Breast epithelium (tissue), 4 donors: ENCODE measurements around the gene PRDM16. TPM values are rescaled to one million over a fixed set of nuclear protein-coding genes. Genes with fewer than 3 reads are reported as not detected.

Experiments used
- DNase-seq, 2 donors: peaks; one replicate each; pipeline ENCODE4 v3.0.0-alpha.2; 2019; ENCODE audit warnings: low spot score in 2 of 2
- H3K27ac ChIP-seq, 2 donors: fragments of 200-600 bp; sonication (generic) in 1 of 2; one replicate each; pipeline ENCODE4 v1.5.1; 2016 to 2019; ENCODE audit warnings: mild to moderate bottlenecking in 1 of 2
- H3K27me3 ChIP-seq, 2 donors: fragments of 200-600 bp; sonication (generic) in 1 of 2; one replicate each; pipeline versions ENCODE4 v1.5.1 to v1.6.0; 2017 to 2019; ENCODE audit warnings: control low read depth in 1 of 2, mild to moderate bottlenecking in 1 of 2
- H3K36me3 ChIP-seq: fragments of 200-600 bp; one replicate; pipeline ENCODE4 v1.5.1; 2019
- H3K4me1 ChIP-seq, 2 donors: fragments of 200-600 bp; sonication (generic); one replicate each; pipeline ENCODE4 v1.5.1; 2016 to 2019; ENCODE audit warnings: control low read depth in 1 of 2
- H3K4me3 ChIP-seq, 3 donors: fragments of 200-600 bp; sonication (generic); 1 replicate in 2 of 3; 2 replicates in 1 of 3; pipeline ENCODE4 v1.5.1; 2016 to 2019; ENCODE audit warnings: mild to moderate bottlenecking in 3 of 3, moderate library complexity in 2 of 3
- H3K9me3 ChIP-seq, 2 donors: fragments of 200-600 bp; sonication (generic) in 1 of 2; one replicate each; pipeline ENCODE4 v1.5.1; 2016 to 2019; ENCODE audit warnings: control low read depth in 1 of 2
- POLR2A ChIP-seq: fragments of 450-650 bp; IDR thresholded peaks from one replicate; pipeline ENCODE4 v1.6.1; 2016; ENCODE audit warnings: antibody characterized with exemption, mild to moderate bottlenecking, moderate library complexity
- POLR2AphosphoS5 ChIP-seq, 3 donors: sonication (generic); formaldehyde crosslinking; IDR thresholded peaks; one replicate each; pipeline ENCODE4 v1.6.1; 2017; ENCODE audit warnings: antibody characterized with exemption in 3 of 3
- intact Hi-C: fragments of 100-400 bp; cut with DNase I; formaldehyde crosslinking; loops from one replicate; pipeline ENCODE4 v1.15.1; 2023; ENCODE audit warnings: low total_unique reads
- total RNA-seq, 3 donors: library from RNA; depleted of rRNA; stranded (reverse); fragments of >200 nt; gene quantifications; one replicate each; pipeline ENCODE4 v1.1.0, GENCODE V29; 2016
- TF ChIP-seq, protein P1 (sequence below), 3 donors: fragments of 450-650 bp; IDR thresholded peaks; one replicate each; pipeline ENCODE4 v1.5.1; 2016 to 2017; ENCODE audit warnings: antibody characterized with exemption in 3 of 3, mild to moderate bottlenecking in 3 of 3, moderate library complexity in 3 of 3

Gene PRDM16
- total RNA-seq, 3 donors from 2014 or later, result 0.48 to 3.8 (median 3.6) TPM

DNA sequence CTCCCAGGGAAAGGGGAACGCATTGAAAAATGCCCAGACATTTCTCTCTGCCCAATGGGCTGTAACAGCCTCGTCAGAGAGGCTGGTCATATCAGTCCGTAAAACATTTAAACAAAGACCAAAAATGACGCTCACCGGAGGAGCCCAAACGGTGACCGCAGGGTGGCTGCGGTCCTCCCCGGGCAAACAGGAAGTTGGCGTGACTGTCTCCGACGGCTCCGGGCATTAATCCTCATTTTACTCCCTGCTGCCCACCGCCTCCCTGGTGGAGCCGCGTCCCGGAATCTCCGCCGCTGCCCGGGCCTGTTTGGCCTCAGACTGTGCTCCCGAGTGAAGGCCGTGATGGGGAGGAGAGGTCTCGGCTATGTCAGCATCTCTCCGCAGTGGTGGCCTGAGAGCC lies 9.9 kb downstream of the PRDM16 start:
- no peak for DNase-seq
- peaks cover 3 to 49% of the 10 kb centered on the region in 2 donors for H3K27me3 ChIP-seq
- TF ChIP-seq POLR2AphosphoS5 (IDR thresholded peaks at IDR 0.05), result no peak
- TF ChIP-seq, protein P1, sequence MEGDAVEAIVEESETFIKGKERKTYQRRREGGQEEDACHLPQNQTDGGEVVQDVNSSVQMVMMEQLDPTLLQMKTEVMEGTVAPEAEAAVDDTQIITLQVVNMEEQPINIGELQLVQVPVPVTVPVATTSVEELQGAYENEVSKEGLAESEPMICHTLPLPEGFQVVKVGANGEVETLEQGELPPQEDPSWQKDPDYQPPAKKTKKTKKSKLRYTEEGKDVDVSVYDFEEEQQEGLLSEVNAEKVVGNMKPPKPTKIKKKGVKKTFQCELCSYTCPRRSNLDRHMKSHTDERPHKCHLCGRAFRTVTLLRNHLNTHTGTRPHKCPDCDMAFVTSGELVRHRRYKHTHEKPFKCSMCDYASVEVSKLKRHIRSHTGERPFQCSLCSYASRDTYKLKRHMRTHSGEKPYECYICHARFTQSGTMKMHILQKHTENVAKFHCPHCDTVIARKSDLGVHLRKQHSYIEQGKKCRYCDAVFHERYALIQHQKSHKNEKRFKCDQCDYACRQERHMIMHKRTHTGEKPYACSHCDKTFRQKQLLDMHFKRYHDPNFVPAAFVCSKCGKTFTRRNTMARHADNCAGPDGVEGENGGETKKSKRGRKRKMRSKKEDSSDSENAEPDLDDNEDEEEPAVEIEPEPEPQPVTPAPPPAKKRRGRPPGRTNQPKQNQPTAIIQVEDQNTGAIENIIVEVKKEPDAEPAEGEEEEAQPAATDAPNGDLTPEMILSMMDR (IDR thresholded peaks at IDR 0.05), result no peak
- TF ChIP-seq POLR2A, result no peak
- H3K27ac ChIP-seq, result no peak overlapping the region
- no peaks in the 10 kb centered on the region for H3K4me1 ChIP-seq
- no peak overlapping the region for H3K4me3 ChIP-seq
- intact Hi-C loops, result no loop called here
- H3K36me3 ChIP-seq, result no peaks in the 10 kb centered on the region
- H3K9me3 ChIP-seq, result no peaks in the 10 kb centered on the region

DNA sequence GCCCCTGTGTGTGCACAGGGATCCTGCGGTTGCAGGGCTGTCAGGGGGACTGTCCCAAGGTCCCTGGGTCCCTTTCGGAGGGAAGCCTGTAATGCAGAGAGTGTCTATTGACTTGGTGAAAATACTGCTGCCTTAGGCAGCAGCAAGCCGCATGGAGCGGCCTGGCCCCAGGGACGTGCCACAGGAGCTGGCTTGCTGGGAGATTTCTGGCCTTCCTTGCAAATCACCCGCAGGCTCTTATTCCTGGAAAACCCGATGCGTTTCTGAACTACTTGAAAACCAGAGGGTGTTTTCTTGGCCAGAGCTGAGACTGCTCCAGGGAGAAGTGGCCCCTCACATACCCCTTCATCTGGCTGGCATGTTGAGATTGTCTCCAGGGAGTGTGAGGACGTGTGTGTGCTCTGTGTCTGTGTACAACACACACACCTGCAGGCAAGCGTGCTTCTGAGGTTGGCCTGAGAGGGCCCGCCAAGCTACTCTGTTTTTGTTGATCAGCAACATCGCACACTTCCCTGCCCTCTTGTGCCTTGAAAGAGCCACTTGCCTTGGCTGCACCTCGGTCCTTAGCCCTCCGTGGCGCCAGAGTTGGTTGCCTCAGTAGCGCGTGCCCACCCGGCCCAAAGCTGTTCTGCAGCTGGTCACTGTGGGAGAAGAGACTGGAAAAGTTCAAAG lies 10.5 kb downstream of the PRDM16 start:
- Histone ChIP-seq H3K36me3 (no peaks in the 10 kb centered on the region), H3K4me1 (no peaks in the 10 kb centered on the region), H3K27me3 (peaks cover 3 to 44% of the 10 kb centered on the region in 2 donors), H3K4me3 (no peak overlapping the region), H3K27ac (no peak overlapping the region), H3K9me3 (no peaks in the 10 kb centered on the region)
- DNase-seq, result no peak
- TF ChIP-seq POLR2AphosphoS5 (IDR thresholded peaks at IDR 0.05) (no peak), POLR2A (no peak)
- TF ChIP-seq, protein P1 (IDR thresholded peaks at IDR 0.05), result no peak
- intact Hi-C loops, result no loop called here

DNA sequence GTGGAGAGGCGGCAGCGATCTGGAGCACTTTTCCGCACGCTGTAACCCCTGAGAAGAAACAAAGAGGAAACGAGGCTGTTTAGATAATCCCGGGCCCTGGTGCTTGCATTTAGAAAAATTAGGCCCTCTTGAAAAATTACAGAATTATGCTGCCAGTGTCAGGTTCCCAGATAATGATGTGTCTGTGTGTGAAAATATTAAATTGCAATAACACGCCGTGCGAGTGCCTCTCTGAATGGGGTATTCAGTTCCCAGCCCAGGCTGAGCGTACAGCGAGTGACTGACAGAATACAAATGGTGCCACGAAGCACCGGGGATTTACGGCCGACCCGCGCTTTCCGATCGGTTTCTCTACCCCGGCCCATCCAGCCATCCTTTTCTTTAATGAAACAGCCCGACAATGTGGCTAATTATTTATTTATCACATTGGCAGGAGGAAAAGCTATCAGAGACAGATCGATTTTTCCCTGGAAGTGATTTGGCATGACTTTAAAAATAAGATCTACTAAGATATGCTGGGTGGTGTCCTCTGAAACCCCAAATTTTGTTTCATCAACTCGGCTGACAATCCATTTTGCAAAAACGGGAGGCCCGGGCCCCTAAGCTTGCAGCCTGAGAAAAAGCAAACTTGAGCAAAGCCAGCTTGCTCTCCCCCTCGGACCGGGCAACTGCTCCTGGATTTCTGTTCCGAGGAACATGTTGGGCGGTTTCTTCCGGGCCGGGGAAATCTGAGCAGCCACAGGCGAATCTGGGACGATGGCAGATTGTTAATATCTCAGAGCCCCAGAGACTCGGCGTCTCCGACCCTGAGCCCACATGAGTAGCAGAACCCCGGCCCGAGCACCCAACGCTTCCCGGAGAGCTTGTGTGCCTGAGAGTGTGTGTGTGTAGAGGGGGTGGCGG lies 11.3 kb downstream of the PRDM16 start:
- H3K27me3 ChIP-seq, result peaks cover 3 to 36% of the 10 kb centered on the region in 2 donors
- H3K9me3 ChIP-seq, result no peaks in the 10 kb centered on the region
- no peak for TF ChIP-seq POLR2AphosphoS5 (IDR thresholded peaks at IDR 0.05)
- H3K4me3 ChIP-seq, result no peak overlapping the region
- intact Hi-C loops, result no loop called here
- H3K36me3 ChIP-seq, result no peaks in the 10 kb centered on the region
- DNase-seq, result no peak
- no peak overlapping the region for H3K27ac ChIP-seq
- no peaks in the 10 kb centered on the region for H3K4me1 ChIP-seq

DNA sequence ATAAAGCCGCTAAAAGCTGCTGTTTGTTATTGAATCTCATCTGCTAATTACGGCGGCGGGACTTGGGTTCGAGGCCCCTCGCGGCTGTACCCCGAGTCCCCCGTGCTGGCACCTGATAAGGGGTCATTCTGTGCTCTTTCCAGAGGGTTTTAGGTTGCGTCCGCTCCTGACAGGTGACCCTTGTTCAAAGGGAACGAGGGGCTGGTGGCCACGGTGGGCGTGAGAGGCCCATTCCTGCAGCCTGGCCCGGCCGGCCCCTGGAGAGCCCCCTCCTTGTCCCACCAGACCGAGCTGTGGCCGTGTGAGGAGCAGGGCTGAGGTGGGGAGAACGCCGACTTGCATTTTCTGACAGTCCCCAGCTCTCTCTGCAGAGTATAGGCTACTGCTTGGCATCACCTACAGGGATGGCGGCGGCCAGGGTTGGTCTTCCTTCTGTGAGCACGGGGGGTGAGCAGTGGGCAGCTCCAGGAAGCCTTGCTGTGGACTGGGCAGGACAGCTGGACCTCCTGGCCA lies 12.2 kb downstream of the PRDM16 start:
- Histone ChIP-seq H3K9me3 (no peaks in the 10 kb centered on the region), H3K27me3 (peaks cover 0 to 27% of the 10 kb centered on the region in 2 donors), H3K27ac (no peak overlapping the region), H3K4me3 (no peak overlapping the region), H3K36me3 (no peaks in the 10 kb centered on the region), H3K4me1 (no peaks in the 10 kb centered on the region)
- TF ChIP-seq POLR2AphosphoS5 (IDR thresholded peaks at IDR 0.05) (no peak), POLR2A (no peak)
- TF ChIP-seq, protein P1 (IDR thresholded peaks at IDR 0.05), result no peak
- intact Hi-C loops, result no loop called here
- no peak for DNase-seq

DNA sequence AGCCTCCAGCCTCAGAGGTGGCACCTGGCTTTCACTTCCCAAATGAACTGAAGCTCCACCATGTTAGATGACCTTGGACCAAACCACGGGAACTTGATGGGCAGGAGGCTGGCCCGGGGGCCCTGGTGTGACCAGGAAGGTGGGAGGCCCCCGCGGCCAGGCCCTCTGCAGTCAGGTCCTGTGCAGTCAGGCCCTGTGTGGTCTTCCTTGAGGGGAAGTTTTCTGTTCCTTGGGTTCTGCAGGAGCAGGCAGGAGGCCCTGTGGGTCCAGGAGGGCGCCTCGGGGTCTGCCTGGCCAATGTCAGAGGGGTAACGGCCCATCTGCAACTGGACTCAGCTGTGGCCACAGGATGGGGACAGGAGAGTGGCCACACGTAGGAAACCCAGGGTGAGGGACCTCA lies 13.0 kb downstream of the PRDM16 start:
- no peaks in the 10 kb centered on the region for H3K36me3 ChIP-seq
- DNase-seq, result no peak
- intact Hi-C loops, result no loop called here
- H3K4me1 ChIP-seq, result no peaks in the 10 kb centered on the region
- TF ChIP-seq, protein P1 (IDR thresholded peaks at IDR 0.05), result no peak
- TF ChIP-seq POLR2AphosphoS5 (IDR thresholded peaks at IDR 0.05), result no peak
- no peak for TF ChIP-seq POLR2A
- H3K9me3 ChIP-seq, result no peaks in the 10 kb centered on the region
- H3K27ac ChIP-seq, result no peak overlapping the region
- peaks cover 0 to 22% of the 10 kb centered on the region in 2 donors for H3K27me3 ChIP-seq
- H3K4me3 ChIP-seq, result no peak overlapping the region
